Liver (tissue), 9 donors: ENCODE measurements around the gene TOR1A. TPM values are rescaled to one million over a fixed set of nuclear protein-coding genes. Genes with fewer than 3 reads are reported as not detected.

Source experiments
- DNase-seq: peaks from one replicate; pipeline ENCODE4 v3.0.0-alpha.2; 2017; ENCODE audit warnings: low spot score
- H3K27ac ChIP-seq, 2 donors: one replicate each; pipeline ENCODE4 v1.7.0; 2013; ENCODE audit warnings: inconsistent platforms in 2 of 2, low read length in 2 of 2, control low read depth in 1 of 2, low read depth in 1 of 2, mild to moderate bottlenecking in 1 of 2
- H3K27me3 ChIP-seq, 4 donors: one replicate each; pipeline versions ENCODE4 v1.6.1 to v1.7.0; 2013; ENCODE audit warnings: low read length in 3 of 4, inconsistent platforms in 1 of 4, mild to moderate bottlenecking in 1 of 4, moderate library complexity in 1 of 4; ENCODE audit not compliant: control insufficient read depth in 4 of 4, insufficient read depth in 4 of 4
- H3K36me3 ChIP-seq, 4 donors: one replicate each; pipeline versions ENCODE4 v1.6.1 to v1.7.0; 2013; ENCODE audit warnings: low read length in 3 of 4, mild to moderate bottlenecking in 3 of 4, low read depth in 1 of 4, moderate library complexity in 1 of 4; ENCODE audit not compliant: control insufficient read depth in 4 of 4, insufficient read depth in 3 of 4
- H3K4me1 ChIP-seq, 4 donors: one replicate each; pipeline versions ENCODE4 v1.6.1 to v1.7.0; 2013; ENCODE audit warnings: low read length in 3 of 4, mild to moderate bottlenecking in 3 of 4, moderate library complexity in 1 of 4; ENCODE audit not compliant: control insufficient read depth in 4 of 4, insufficient read depth in 4 of 4
- H3K4me3 ChIP-seq, 3 donors: one replicate each; pipeline versions ENCODE4 v1.6.1 to v1.7.0; 2013; ENCODE audit warnings: low read length in 3 of 3, control low read depth in 1 of 3, low read depth in 1 of 3, mild to moderate bottlenecking in 1 of 3
- H3K9ac ChIP-seq, 2 donors: one replicate each; pipeline ENCODE4 v1.7.0; 2013; ENCODE audit warnings: low read length in 2 of 2, mild to moderate bottlenecking in 2 of 2, moderate library complexity in 2 of 2, control low read depth in 1 of 2, low read depth in 1 of 2
- H3K9me3 ChIP-seq, 4 donors: one replicate each; pipeline versions ENCODE4 v1.6.1 to v1.7.0; 2013; ENCODE audit warnings: low read length in 3 of 4; ENCODE audit not compliant: control insufficient read depth in 4 of 4
- ATF3 ChIP-seq: IDR thresholded peaks from 2 replicates; pipeline ENCODE4 v1.6.1; 2016; ENCODE audit warnings: antibody characterized with exemption
- CTCF ChIP-seq: fragments of 150-350 bp; IDR thresholded peaks from 2 replicates; pipeline ENCODE4 v1.5.1; 2017; ENCODE audit warnings: improper control_type of control experiment, low read depth, low read length; ENCODE audit not compliant: missing input control
- EGR1 ChIP-seq, 2 donors: IDR thresholded peaks; 2 replicates each; pipeline ENCODE4 v1.6.1; 2016 to 2018; ENCODE audit warnings: antibody characterized with exemption in 2 of 2, low read depth in 2 of 2
- FOXA1 ChIP-seq: IDR thresholded peaks from 2 replicates; pipeline ENCODE4 v1.6.1; 2016; ENCODE audit warnings: antibody characterized with exemption
- FOXA2 ChIP-seq: IDR thresholded peaks from 2 replicates; pipeline ENCODE4 v1.6.1; 2016; ENCODE audit warnings: antibody characterized with exemption
- GABPA ChIP-seq, 2 donors: IDR thresholded peaks in 1 of 2; conservative IDR thresholded peaks in 1 of 2; 2 replicates each; pipeline ENCODE4 v1.6.1; 2016; ENCODE audit warnings: antibody characterized with exemption in 2 of 2, mild to moderate bottlenecking in 1 of 2, moderate library complexity in 1 of 2
- HNF4A ChIP-seq, 2 donors: conservative IDR thresholded peaks; 2 replicates each; pipeline ENCODE4 v1.6.1; 2016; ENCODE audit warnings: antibody characterized with exemption in 2 of 2, mild to moderate bottlenecking in 2 of 2
- JUND ChIP-seq, 2 donors: IDR thresholded peaks; 2 replicates each; pipeline ENCODE4 v1.6.1; 2016; ENCODE audit warnings: antibody characterized with exemption in 2 of 2
- MAX ChIP-seq: IDR thresholded peaks from 2 replicates; pipeline ENCODE4 v1.6.1; 2016; ENCODE audit warnings: antibody characterized with exemption
- NR2F2 ChIP-seq: IDR thresholded peaks from 2 replicates; pipeline ENCODE4 v1.6.1; 2016; ENCODE audit warnings: antibody characterized with exemption
- RAD21 ChIP-seq, 2 donors: IDR thresholded peaks; 2 replicates each; pipeline ENCODE4 v1.6.1; 2016; ENCODE audit warnings: antibody characterized with exemption in 2 of 2, mild to moderate bottlenecking in 2 of 2
- REST ChIP-seq: IDR thresholded peaks from 2 replicates; pipeline ENCODE4 v1.6.1; 2016; ENCODE audit warnings: antibody characterized with exemption, mild to moderate bottlenecking
- TAF1 ChIP-seq: conservative IDR thresholded peaks from 2 replicates; pipeline ENCODE4 v1.6.1; 2016; ENCODE audit warnings: antibody characterized with exemption, mild to moderate bottlenecking
- YY1 ChIP-seq: IDR thresholded peaks from 2 replicates; pipeline ENCODE4 v1.6.1; 2016; ENCODE audit warnings: antibody characterized with exemption, mild to moderate bottlenecking
- ZBTB33 ChIP-seq: IDR thresholded peaks from 2 replicates; pipeline ENCODE4 v1.6.1; 2016; ENCODE audit warnings: antibody characterized with exemption
- WGBS: extraction: QIAGEN DNeasy Blood & Tissue Kit; methylation state at CpG from one replicate; pipeline ENCODE4 v1.1.7; 2013; 5-methylcytosine and 5-hydroxymethylcytosine counted together
- polyA plus RNA-seq, 2 donors: library from polyadenylated mRNA; stranded (reverse) in 1 of 2; unstranded in 1 of 2; fragments of 200-250 nt in 1 of 2; fragments of >200 nt in 1 of 2; fragmentation: Nextera tagmentation in 1 of 2; extraction: Ambion mirVana in 1 of 2; gene quantifications; one replicate each; pipeline versions ENCODE4 v1.2.1 to v1.2.3, GENCODE V29; 2013 to 2015
- total RNA-seq, 2 donors: library from RNA; depleted of rRNA; stranded (reverse); fragments of >200 nt; gene quantifications; one replicate each; pipeline ENCODE4 v1.2.3, GENCODE V29; 2014
- donor health status: healthy.
- donor health status: healthy.
- donor health status: healthy.
- donor health status: healthy.
- donor health status: healthy.

Gene TOR1A
- total and polyA plus RNA-seq, 4 donors = 18.3 to 34.0 (median 29.8) TPM

- Histone ChIP-seq H3K36me3 (peaks cover 6 to 33% (median 15%) of the 10 kb centered on the region in 4 donors), H3K4me1 (peaks cover 0 to 12% (median 8%) of the 10 kb centered on the region in 4 donors), H3K9ac (no peak overlapping the region), H3K27ac (no peak overlapping the region), H3K9me3 (no peaks in the 10 kb centered on the region), H3K27me3 (no peaks in the 10 kb centered on the region), H3K4me3 (no peak overlapping the region)
- no peak for TF ChIP-seq RAD21 (IDR thresholded peaks at IDR 0.05)
- no peak for TF ChIP-seq REST
- no peak for TF ChIP-seq ATF3
- no peak for TF ChIP-seq TAF1
- no peak for TF ChIP-seq JUND (IDR thresholded peaks at IDR 0.05)
- TF ChIP-seq FOXA2 = no peak
- TF ChIP-seq EGR1 (IDR thresholded peaks at IDR 0.05; ENCODE audit: low read depth in 2 of 2) = no peak
- TF ChIP-seq FOXA1 = no peak
- TF ChIP-seq HNF4A (conservative IDR thresholded peaks at IDR 0.05) = no peak
- no peak for TF ChIP-seq GABPA (IDR thresholded peaks at IDR 0.05 in 1 of 2, conservative IDR thresholded peaks at IDR 0.05 in 1 of 2)
- no peak for TF ChIP-seq NR2F2
- no peak for TF ChIP-seq ZBTB33
- no peak for TF ChIP-seq CTCF
- TF ChIP-seq YY1 = no peak
- no peak for TF ChIP-seq MAX
- DNase-seq = peak; percentile 30
- WGBS = 78% methylated on average over 14 of the region's 14 CpGs
Observed at GRCh38 chr9:129865668-129866320, 41.9 kb upstream of the TOR1A start.
